Measurements from ENCODE around the gene GAS2L3.

GRCh38 chr12:100610666-100611430, 37.4 kb downstream of the GAS2L3 start:
- TF ChIP-seq CTCF (IDR thresholded peaks at IDR 0.05) (no peak), POLR2A (IDR thresholded peaks at IDR 0.05) (no peak)

Measured in adrenal gland (tissue), 5 donors.